B cell (primary cell): Measurements from ENCODE around the gene EFNA5. TPM values are rescaled to one million over a fixed set of nuclear protein-coding genes. Genes with fewer than 3 reads are reported as not detected.

Experiments used
- ATAC-seq: fragments of 200-7000 bp; cut with Tn5 transposase; one replicate; pipeline ENCODE4 v1.10.0; 2021; ENCODE audit warnings: low read depth, mild to moderate bottlenecking, moderate number of reproducible peaks, moderate library complexity
- CTCF ChIA-PET: fragments of 350-600 bp; sonication (Branson Sonifier 250); formaldehyde crosslinking; loops from one replicate; lab custom pipeline; 2021; ENCODE audit warnings: antibody characterized with exemption, inconsistent platforms; lab: Charles Lee
- POLR2A ChIA-PET: fragments of 350-600 bp; sonication (Branson Sonifier 250); formaldehyde crosslinking; loops from one replicate; lab custom pipeline; 2021; ENCODE audit warnings: antibody characterized with exemption; lab: Charles Lee
- DNase-seq: peaks from one replicate; pipeline ENCODE4 v3.0.0; 2013
- H2AFZ ChIP-seq: 2 replicates; pipeline ENCODE4 v1.6.1; 2012; ENCODE audit warnings: mild to moderate bottlenecking, low read depth, low read length; ENCODE audit not compliant: insufficient read depth, poor library complexity, severe bottlenecking
- H3K27ac ChIP-seq, 2 donors: 1 replicate in 1 of 2; 2 replicates in 1 of 2; pipeline ENCODE4 v1.5.1; 2012 to 2013; ENCODE audit warnings: low read length in 2 of 2, mild to moderate bottlenecking in 2 of 2, moderate library complexity in 1 of 2
- H3K27me3 ChIP-seq, 4 experiments: fragments of 200-600 bp in 1 of 4; sonication (generic) in 1 of 4; replicated peaks in 1 of 4; 1 replicate in 2 of 4; 2 replicates in 2 of 4; pipeline versions ENCODE4 v1.6.1 to v1.7.0; 2013 to 2016; ENCODE audit warnings: low read length in 3 of 4, mild to moderate bottlenecking in 2 of 4, mixed read lengths in 1 of 4, moderate library complexity in 1 of 4; ENCODE audit not compliant: insufficient read depth in 4 of 4, control insufficient read depth in 3 of 4; ENCODE audit errors: control extremely low read depth in 1 of 4
- H3K36me3 ChIP-seq, 2 experiments: replicated peaks in 1 of 2; 1 replicate in 1 of 2; 2 replicates in 1 of 2; pipeline versions ENCODE4 v1.6.1 to v1.7.1; 2013; ENCODE audit warnings: low read length in 1 of 2; ENCODE audit not compliant: insufficient read depth in 2 of 2, control insufficient read depth in 1 of 2; ENCODE audit errors: control extremely low read depth in 1 of 2, extremely low read depth in 1 of 2
- H3K4me1 ChIP-seq, 2 donors: fragments of 200-600 bp in 1 of 2; sonication (generic) in 1 of 2; 1 replicate in 1 of 2; 2 replicates in 1 of 2; pipeline versions ENCODE4 v1.5.1 to v1.6.1; 2013 to 2017; ENCODE audit warnings: low read length in 2 of 2; ENCODE audit not compliant: control insufficient read depth in 2 of 2, insufficient read depth in 2 of 2
- H3K4me2 ChIP-seq: replicated peaks from 2 replicates; pipeline ENCODE3; 2012; ENCODE audit warnings: mild to moderate bottlenecking, low read depth, low read length; ENCODE audit not compliant: poor library complexity, severe bottlenecking
- H3K4me3 ChIP-seq, 5 experiments: fragments of 200-600 bp in 1 of 5; sonication (generic) in 1 of 5; 1 replicate in 3 of 5; 2 replicates in 2 of 5; pipeline versions ENCODE4 v1.5.1 to v1.7.0; 2011 to 2016; ENCODE audit warnings: low read length in 4 of 5, mild to moderate bottlenecking in 4 of 5, low read depth in 2 of 5, control low read depth in 1 of 5, moderate library complexity in 1 of 5; ENCODE audit not compliant: insufficient read depth in 1 of 5; ENCODE audit errors: control extremely low read depth in 1 of 5, extremely low read depth in 1 of 5
- H3K79me2 ChIP-seq: fragments of 200-600 bp; sonication (generic); one replicate; pipeline ENCODE4 v1.6.0; 2016; ENCODE audit warnings: low read length; ENCODE audit not compliant: control insufficient read depth, insufficient read depth
- H3K9ac ChIP-seq: fragments of 200-600 bp; sonication (generic); 2 replicates; pipeline ENCODE4 v1.6.1; 2017; ENCODE audit warnings: mild to moderate bottlenecking, low read length, moderate library complexity
- H3K9me3 ChIP-seq, 3 donors: one replicate each; pipeline versions ENCODE4 v1.6.1 to v1.7.1; 2013; ENCODE audit warnings: low read length in 2 of 3; ENCODE audit not compliant: control insufficient read depth in 2 of 3, insufficient read depth in 1 of 3; ENCODE audit errors: control extremely low read depth in 1 of 3
- H4K20me1 ChIP-seq: 2 replicates; pipeline ENCODE4 v1.6.0; 2012; ENCODE audit warnings: mild to moderate bottlenecking, low read length; ENCODE audit not compliant: insufficient read depth, control insufficient read depth, poor library complexity, severe bottlenecking
- H3K27ac Mint-ChIP-seq: one replicate; pipeline ENCODE4 v1.8.0; 2021; ENCODE audit warnings: mixed read lengths
- H3K27me3 Mint-ChIP-seq: one replicate; pipeline ENCODE4 v1.8.0; 2021; ENCODE audit warnings: mixed read lengths
- H3K4me1 Mint-ChIP-seq: one replicate; pipeline ENCODE4 v1.8.0; 2021; ENCODE audit warnings: mixed read lengths
- H3K4me3 Mint-ChIP-seq: one replicate; pipeline ENCODE4 v1.8.0; 2021; ENCODE audit warnings: mixed read lengths
- H3K9me3 Mint-ChIP-seq: one replicate; pipeline ENCODE4 v1.8.0; 2022; ENCODE audit warnings: mixed read lengths; ENCODE audit not compliant: insufficient read depth
- CTCF ChIP-seq: fragments of 200-600 bp; IDR thresholded peaks from one replicate; pipeline ENCODE4 v1.8.0; 2022; ENCODE audit warnings: antibody characterized with exemption, mild to moderate bottlenecking
- EZH2 ChIP-seq: IDR thresholded peaks from 2 replicates; pipeline ENCODE4 v1.6.1; 2012; ENCODE audit warnings: borderline replicate concordance, low read depth, mild to moderate bottlenecking, moderate library complexity, low read length; ENCODE audit not compliant: insufficient read depth, poor library complexity, severe bottlenecking
- WGBS: methylation state at CpG from one replicate; pipeline ENCODE4 v1.1.5; 2013; ENCODE audit warnings: missing lambda C conversion rate; ENCODE audit not compliant: insufficient coverage; 5-methylcytosine and 5-hydroxymethylcytosine counted together
- intact Hi-C: fragments of 100-400 bp; cut with micrococcal nuclease; formaldehyde crosslinking; loops from one replicate; pipeline ENCODE4 v1.10.0; 2022
- polyA plus RNA-seq: library from polyadenylated mRNA; depleted of rRNA; stranded (reverse); fragments of >200 nt; gene quantifications from 2 replicates; pipeline ENCODE4 v1.2.3, GENCODE V29; 2012
- total RNA-seq, 2 donors: library from RNA; stranded (reverse); fragments of 120-200 nt in 1 of 2; gene quantifications; 1 replicate in 1 of 2; 2 replicates in 1 of 2; pipeline versions ENCODE4 v1.2.3 to v1.2.4, GENCODE V29; 2013 to 2022

The EFNA5 gene
- total and polyA plus RNA-seq, 2 donors (not counting 1 experiment from before 2014, with no cell fraction given): not detected

GRCh38 chr5:107425541-107426031, 245.2 kb downstream of the EFNA5 start:
- Histone ChIP-seq H3K4me2 (no peak overlapping the region), H3K27me3 (no peaks in the 10 kb centered on the region), H3K36me3 (no peaks in the 10 kb centered on the region), H3K27ac (no peak overlapping the region), H3K9ac (no peak overlapping the region), H3K9me3 (no peaks in the 10 kb centered on the region), H3K79me2 (no peaks in the 10 kb centered on the region), H2AFZ (no peak overlapping the region), H3K4me1 (no peaks in the 10 kb centered on the region), H4K20me1 (no peaks in the 10 kb centered on the region), H3K4me3 (no peak overlapping the region)
- intact Hi-C loops: no loop called here
- TF ChIP-seq EZH2 (no peak), CTCF (no peak)
- no peaks in the 10 kb centered on the region for H3K4me1 Mint-ChIP-seq
- H3K27ac Mint-ChIP-seq: no peak overlapping the region
- H3K27me3 Mint-ChIP-seq: no peaks in the 10 kb centered on the region
- CTCF ChIA-PET: no interaction called here
- no peaks in the 10 kb centered on the region for H3K9me3 Mint-ChIP-seq
- DNase-seq (no peak), ATAC-seq (no peak)
- no peak overlapping the region for H3K4me3 Mint-ChIP-seq
- 82% methylated on average over 1 of the region's 2 CpGs for WGBS
- POLR2A ChIA-PET: no interaction called here

GRCh38 chr5:107424491-107424890, 246.2 kb downstream of the EFNA5 start:
- no peaks in the 10 kb centered on the region for H3K27me3 Mint-ChIP-seq
- CTCF ChIA-PET: no interaction called here
- no CpG with 5 or more reads among the region's 2 CpGs for WGBS
- H3K9me3 ChIP-seq: no peaks in the 10 kb centered on the region
- H2AFZ ChIP-seq: no peak overlapping the region
- H3K27me3 ChIP-seq: no peaks in the 10 kb centered on the region
- DNase-seq: no peak
- TF ChIP-seq CTCF (no peak), EZH2 (no peak)
- POLR2A ChIA-PET: no interaction called here
- H3K27ac Mint-ChIP-seq: no peak overlapping the region
- no peak overlapping the region for H3K27ac ChIP-seq
- H3K36me3 ChIP-seq: no peaks in the 10 kb centered on the region
- no peaks in the 10 kb centered on the region for H3K4me1 ChIP-seq
- no peaks in the 10 kb centered on the region for H4K20me1 ChIP-seq
- H3K4me1 Mint-ChIP-seq: no peaks in the 10 kb centered on the region
- no peak overlapping the region for H3K4me2 ChIP-seq
- H3K9me3 Mint-ChIP-seq: no peaks in the 10 kb centered on the region
- H3K9ac ChIP-seq: no peak overlapping the region
- no peak for ATAC-seq
- intact Hi-C loops: no loop called here
- no peaks in the 10 kb centered on the region for H3K79me2 ChIP-seq
- H3K4me3 ChIP-seq: no peak overlapping the region
- no peak overlapping the region for H3K4me3 Mint-ChIP-seq
